ENCODE results near the gene TEDC1.

Gene TEDC1

DNA sequence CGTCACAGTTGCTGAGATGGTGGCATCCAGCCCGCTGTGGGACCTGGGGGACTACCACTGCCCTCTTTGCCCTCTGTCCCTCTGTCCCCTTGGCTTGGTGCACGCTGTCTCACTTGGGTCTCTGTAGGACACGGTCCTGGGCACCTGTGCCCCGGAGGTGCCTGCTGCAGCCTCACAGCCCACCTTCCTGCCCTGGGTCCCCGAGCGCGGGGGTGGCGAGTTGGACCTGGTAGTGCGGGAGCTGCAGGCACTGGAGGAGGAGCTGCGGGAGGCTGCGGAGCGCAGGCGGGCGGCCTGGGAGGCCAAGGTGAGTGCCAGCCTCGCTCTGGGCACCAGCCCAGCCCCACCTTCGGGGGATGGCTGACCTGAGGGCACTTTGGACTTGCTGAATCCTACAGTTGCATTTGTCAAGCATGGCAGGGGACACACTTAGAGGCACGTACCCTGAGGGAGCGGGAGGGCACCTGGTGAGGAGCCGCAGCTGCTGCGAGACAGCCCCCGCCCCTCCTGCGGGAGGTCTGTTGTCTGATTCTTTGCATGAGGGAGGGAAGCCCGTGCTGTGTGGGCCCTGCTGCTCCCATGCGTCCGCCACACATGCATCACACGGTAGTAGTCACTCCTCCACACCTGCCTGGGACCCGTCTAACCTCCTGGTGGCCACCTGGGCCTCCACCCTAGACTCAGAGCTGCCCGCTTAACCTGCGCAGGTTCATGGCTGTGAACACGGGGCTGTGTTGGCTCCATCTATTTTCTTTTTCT, 6.8 kb downstream of the TEDC1 start:
- DNase-seq (ENCODE audit: low read depth) = no peak

DNA sequence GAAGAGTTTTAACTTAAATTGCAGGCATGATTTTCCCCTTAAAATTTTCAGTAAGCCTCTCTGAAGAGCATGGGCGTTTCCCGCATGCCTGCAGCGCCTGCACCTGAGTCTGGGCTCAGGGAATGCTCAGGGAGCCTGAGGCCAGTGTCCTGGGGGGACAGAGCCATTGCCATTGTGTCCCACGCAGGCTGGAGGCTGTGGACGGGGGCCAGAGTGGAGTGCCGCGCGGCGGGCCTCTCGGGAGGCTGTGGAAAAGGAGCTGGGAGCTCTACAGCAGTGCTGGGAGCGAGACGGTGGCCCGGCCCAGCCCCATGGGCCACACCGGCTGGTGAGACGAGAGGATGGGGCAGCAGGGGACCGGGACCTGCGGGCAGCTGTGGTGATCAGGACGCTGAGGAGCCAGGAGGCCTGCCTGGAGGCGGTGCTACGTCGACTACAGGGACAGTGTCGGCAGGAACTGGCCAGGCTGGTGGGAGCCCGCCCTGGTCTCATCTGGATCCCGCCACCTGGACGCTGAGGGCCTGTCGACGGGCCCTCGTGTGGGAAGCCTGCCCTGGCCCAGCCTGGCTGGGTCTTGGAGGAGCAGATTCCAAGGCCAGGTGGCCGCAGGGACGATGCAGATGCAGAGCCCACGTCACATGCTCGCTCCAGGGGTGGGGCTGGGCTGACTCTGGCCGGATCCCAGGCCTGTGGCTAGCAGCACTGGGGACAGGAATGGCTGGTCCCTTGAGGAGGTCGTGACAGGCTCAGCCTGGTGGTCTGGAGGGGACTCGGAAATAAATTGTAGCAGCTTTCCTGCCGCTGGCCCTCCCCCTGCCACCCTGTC, 7.6 kb downstream of the TEDC1 start:
- DNase-seq (ENCODE audit: low read depth) = no peak

DNA sequence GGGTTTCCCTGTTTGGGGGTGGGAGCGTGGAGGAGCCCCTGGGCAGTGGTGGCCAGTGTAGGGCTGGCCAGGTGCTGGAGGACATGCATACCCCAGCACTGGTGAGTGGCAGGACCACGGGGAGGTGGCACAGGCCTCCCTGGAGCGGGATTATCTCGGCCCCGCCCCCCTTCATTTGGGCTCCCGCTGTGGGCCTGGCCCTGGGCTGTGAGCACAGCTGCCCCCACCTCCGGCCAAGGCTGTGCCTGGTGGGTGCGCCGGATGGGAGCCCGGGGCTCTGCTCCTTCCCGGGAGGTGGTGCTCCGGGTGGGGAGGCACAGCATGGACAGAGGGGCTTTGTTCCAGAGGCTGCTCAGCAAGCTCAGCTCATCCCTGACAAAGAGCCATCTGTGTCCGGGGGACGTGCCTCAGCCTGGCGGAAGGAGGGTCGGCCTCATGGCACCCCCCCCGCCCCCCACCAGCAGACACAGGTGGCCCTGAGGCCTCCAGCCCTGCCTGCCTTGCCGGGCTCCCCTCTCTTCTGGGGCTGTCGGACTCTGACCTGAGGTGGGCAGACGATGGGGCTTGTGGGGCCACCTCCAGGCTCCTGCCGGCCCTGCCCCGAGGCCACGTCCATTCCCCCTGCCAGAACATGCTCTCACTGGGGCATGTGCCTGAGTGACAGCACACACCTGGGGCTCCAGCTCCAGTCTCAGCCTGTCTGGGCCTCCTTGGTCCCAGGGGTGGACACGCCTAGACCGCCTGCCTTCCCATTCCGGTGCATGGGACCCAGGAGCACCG, 8.4 kb downstream of the TEDC1 start:
- DNase-seq (ENCODE audit: low read depth) = no peak

DNA sequence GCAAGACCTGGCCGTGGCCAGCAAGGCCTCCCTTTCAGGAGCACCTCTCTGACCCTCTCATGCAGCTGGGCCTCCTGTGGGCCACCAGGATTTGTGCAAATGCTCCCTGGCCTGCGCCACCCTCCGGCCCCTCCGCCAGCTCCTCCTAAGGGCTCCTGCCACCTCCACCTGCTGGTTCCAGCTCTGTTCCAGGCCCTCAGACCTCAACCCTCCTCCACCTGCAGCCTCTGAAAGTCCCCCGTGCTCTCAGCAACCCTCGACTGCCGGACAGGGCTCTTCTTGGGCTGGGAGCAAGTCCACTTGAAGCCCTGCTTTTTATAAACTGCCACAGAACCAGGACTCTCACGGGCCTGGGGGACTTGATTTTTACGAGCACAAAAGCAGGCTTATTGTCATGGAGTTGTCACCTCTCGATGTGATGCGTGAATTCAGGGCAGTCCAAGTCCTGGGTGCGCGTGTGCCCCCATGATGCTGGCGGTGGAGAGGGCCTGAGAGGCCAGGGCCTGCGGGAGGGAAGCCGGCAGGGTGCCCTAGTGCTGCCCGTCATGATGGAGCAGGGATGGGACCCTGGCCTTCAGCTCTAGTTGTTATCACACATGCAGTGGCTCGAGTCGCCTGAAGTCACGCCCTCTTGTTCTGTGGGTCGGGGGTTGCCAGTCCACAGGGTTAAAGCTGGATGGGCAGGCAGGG, 9.1 kb downstream of the TEDC1 start:
- no peak for DNase-seq (ENCODE audit: low read depth)

DNA sequence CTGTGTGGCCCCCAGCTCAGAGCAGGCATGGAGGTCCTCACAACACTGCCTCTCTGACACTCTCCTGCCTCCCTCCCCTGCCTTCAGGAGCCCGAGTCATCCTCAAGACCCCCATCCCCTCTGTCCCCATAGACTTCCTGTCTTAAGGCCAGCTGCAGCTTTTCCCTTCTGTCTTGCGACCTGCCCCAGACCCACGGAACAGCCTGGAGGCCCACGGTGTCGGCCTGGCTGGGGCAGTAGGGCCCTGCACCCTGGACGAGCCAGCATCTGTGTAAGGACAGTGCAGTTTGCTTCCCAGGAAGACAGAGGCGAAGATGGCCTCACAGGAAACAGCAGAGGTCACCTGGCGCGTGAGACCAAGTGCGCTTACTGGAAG, 9.7 kb downstream of the TEDC1 start:
- DNase-seq (ENCODE audit: low read depth) = no peak

DNA sequence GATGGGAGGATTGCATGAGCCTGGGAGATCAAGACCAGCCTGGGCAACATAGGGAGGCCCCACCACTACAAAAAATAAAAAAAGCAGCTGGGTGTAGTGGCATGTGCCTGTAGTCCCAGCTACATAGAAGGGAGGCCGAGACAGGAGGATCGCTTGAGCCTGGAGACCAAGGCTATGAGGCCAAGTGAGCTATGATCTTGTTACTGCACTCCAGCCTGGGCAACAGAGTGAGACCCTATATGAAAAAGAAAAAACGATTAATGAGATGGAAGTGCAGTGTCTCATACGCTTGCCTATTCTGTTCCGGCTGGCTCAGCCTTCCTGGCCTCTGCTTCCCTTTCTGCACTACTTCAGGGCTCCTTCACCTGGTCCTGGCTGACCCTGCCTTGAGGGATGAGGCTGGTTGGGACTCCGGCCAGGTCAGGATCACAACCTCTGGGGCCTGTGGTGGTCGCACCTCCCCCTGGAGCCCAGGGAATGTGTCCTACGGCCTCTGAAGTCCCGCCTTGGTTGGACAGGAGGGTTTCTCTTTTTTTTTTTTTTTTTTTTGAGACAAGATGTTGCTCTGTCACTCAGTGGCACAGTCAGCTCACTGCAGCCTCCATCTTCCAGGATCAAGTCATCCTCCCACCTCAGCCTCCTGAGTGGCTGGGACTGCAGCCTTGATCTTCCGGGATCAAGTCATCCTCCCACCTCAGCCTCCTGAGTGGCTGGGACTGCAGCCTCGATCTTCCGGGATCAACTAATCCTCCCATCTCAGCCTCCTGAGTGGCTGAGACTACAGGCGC, 10.7 kb downstream of the TEDC1 start:
- DNase-seq (ENCODE audit: low read depth) = no peak

DNA sequence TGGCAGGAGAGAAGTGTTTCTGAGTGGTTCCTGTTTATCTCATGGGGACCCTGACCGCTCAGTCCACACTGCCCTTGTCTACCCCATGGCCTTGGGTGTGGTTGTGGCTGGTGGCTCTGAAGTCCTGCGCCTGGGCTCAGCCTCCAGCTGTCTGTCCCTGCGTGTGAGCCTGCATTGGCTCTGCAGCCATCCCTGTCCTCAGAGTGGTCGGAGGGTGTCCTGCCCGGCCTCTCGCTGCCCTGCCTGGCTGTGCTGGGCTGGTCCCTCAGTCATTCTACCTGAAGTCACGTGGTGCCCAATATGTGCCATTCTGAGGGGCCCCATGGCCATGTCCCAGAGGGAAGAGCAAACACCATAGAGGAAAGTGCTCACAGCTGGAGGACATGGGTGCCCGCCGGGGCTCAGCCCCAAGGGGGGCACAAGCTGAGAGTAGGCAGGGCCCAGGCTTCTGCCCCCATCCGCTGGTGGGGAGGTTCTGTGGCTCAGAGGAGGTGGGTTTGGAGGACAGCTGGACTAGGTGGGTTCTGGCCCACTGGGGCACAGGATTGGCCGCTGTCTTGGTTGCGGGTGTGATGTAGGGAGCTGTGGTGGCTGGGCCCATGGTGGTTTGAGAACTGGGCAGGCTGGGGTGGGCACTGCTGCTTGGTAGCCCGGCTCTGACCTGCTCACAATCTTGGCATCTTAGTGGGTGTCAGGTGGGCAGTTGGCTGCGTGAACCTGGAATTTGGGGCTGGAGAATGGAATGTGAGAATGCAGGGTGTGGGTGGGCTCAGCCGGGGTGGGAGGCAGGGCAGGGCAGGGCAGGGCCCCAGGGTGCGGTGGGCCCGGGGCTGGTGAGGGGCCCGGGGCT, 11.6 kb downstream of the TEDC1 start:
- no peak for DNase-seq (ENCODE audit: low read depth)

DNA sequence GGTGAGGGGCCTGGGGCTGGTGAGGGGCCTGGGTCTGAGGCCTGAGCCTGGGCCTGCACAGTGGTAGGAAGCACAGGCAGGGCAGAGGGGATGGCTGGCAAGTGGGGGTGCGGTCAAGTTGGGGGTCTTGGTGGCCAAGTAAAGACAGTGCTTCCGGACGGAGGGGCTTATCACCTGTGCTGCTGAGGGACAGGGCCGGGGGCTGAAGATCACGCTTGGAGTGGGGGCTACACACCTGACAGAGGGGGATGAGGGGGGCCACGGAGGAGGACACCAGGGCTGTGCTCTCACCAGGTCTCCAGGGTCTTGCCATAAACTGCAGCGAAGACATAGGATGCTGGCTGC, 12.2 kb downstream of the TEDC1 start:
- no peak for DNase-seq (ENCODE audit: low read depth)

DNA sequence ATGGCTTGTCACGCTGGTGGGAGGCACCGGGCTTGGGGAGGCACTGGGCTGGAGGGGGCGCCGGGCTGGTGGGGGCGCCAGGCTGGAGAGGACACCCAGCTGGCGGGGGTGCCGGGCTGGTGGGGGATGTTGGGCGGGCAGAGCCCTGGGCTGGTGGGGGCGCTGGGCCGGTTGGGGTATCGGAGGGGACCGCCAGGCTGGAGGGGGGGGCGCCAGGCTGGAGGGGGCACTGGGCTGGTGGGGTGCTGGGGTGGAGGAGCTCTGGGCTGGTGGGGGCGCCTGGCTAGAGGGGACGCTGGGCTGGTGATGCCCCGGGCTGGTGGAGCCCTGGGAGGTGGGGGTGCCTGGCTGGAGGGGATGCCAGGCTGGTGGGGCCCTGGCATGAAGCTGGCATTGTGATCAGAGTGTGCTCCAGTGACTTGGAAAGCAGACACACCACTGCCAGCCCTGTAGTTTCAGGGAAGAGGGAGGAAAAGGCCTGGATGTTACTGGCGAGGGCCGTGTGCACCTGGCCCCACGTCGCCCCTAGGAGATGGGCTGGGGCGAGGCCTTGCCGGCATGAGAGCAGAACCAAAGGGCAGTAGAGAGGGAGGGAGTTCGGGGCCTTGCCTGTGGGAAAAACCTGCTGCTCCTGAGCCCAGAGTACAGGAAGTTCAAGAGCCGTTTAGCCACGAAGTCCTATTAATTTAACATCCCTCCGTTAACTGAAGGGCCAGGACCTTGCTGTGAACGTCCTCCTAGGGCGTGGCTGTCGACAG, 13.1 kb downstream of the TEDC1 start:
- DNase-seq (ENCODE audit: low read depth) = no peak

DNA sequence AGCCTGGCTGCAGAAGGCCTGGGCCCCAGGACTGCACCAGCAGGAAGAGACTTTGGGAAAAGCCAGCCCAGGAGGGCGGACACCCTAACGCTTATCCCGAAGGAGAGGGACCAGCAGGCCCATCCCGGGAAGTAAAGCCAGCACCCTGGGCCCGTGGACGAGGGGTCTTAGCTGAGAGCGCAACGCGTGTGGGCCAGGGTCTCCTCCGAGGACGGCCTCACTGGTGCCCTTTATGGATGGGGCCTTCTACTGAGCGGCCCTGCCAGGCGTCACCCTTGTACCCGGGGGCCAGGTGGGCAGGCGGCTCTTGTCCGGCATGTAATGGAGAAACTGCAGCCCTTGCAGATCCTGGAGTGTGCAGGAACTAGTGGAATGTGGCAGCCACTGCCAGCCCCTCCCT, 14.1 kb downstream of the TEDC1 start:
- DNase-seq (ENCODE audit: low read depth) = no peak

DNA sequence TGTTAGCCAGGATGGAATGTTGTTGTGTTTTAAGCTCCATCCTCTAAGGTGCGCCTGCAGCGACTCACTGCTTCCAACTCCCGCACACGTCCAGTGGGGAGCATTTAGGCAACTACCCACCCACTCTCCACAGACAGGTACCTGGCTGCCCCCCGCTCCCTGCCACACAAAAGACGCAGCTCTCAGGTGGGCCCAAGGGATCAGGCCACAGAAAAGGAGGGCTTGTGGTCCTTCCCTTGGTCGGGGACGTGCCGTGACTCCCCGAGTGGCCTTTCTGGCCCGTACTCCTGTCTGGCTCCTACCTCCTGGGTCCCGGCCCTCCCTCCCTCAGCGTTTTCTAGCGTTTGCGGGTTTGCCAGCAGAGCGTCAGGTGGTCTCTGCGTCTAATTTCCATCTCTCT, 16.2 kb downstream of the TEDC1 start:
- DNase-seq (ENCODE audit: low read depth) = no peak

DNA sequence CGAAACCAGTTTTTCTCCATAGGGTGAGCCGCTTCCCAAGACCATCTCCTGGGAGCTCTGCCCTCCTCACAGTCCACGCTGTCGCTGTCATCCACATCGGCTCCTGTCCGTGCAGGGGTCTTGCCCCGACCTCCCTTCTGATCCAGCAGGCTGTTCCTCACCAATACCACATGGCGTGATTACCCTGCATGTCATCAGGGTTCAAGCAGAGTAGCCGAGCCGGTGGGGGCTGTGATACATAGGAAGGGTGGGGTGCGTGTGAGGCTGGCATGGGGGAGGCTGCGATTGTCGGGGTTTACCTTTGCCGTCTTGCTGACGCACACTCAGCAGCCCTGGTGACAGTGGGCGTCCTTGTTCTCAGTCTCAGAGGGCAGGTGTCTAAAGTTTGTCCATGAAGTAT, 17.0 kb downstream of the TEDC1 start:
- DNase-seq (ENCODE audit: low read depth) = no peak

DNA sequence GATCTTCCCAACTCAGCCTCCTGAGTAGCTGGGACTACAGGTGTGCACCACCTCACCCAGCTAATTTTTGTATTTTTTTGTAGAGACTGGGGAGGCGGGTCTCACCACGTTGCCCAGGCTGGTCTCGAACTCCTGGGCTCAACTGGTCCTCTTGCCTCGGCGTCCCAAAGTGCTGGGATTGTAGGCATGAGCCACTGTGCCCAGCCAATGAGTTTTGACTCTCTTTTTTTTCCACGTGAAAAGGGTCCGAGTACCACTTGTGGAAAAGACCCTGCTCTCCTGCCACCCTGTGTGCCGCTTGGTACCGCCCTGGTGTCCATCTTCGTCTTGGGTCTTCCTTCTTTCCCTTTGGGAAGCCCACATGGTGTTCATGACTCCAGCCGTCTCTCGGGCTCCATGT, 17.6 kb downstream of the TEDC1 start:
- DNase-seq (ENCODE audit: low read depth) = no peak

DNA sequence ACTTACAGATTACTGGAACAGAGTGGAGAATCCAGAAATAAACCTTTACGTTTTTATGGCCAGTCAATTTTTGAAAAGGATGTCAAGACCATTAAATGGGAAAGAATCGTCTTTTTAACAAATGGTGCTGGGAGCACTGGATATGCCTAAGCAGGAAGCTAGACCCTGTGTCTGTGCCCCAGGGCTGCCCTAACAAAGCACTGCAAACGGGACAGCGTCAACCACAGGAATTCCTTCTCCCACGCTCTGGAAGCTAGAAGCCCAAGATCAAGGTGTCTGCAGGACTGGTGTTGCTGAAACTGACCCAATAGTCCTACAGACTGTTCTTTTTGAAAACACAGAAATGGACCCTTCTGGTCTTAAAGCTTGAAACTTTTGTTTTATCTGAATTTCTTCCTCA, 26.1 kb downstream of the TEDC1 start:
- DNase-seq (ENCODE audit: low read depth) = no peak

DNA sequence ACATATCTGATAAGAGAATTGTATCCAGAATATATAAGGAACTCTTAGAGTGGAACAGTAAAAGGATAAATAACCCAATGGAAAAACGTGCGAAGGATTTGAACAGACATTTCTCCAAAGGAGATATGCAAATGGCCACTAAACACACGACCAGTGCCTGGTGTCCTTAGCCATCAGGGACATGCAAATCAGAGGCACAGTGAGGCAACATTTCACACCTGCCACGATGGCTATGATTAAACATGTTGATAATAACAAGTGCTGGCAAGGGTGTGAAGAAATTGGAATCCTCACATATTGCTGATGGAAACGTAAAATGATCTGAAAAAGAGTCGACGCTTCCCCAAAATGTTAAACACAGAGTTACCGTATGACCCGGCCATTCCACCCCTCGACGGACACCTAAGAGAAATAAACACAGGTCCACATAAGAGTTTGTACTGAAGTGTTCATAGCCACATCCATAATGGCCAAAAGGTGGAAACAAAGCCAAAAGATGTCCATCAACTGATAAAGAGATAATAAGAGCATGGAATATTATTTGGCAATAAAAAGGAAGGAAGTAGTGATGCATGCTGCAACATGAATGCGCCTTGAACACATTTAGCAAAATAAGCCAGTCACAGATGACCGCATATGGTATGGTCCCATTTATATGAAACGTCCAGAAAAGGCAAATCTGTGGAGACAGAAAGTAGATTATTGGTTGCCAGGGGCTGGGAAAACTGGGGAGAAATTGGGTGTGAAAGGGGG, 29.1 kb downstream of the TEDC1 start:
- DNase-seq (ENCODE audit: low read depth) = no peak

DNA sequence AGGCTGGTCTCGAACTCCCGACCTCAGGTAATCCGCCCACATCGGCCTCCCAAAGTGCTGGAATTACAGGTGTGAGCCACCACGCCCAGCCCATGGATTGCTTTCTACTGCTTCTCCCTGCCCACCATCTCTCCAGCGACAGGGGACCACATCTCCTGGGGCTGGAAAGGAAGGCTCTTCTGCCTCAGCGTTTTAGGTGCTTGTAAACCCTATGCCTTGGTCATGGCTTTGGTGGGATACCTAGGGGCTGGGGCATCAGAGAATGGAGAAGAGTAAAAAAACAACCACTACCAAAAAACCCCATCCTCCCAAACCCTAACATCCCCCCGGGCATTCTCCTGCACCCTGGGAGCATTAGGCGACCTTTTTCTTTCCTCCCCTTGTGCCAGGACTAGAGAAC, 34.3 kb downstream of the TEDC1 start:
- DNase-seq (ENCODE audit: low read depth) = no peak

DNA sequence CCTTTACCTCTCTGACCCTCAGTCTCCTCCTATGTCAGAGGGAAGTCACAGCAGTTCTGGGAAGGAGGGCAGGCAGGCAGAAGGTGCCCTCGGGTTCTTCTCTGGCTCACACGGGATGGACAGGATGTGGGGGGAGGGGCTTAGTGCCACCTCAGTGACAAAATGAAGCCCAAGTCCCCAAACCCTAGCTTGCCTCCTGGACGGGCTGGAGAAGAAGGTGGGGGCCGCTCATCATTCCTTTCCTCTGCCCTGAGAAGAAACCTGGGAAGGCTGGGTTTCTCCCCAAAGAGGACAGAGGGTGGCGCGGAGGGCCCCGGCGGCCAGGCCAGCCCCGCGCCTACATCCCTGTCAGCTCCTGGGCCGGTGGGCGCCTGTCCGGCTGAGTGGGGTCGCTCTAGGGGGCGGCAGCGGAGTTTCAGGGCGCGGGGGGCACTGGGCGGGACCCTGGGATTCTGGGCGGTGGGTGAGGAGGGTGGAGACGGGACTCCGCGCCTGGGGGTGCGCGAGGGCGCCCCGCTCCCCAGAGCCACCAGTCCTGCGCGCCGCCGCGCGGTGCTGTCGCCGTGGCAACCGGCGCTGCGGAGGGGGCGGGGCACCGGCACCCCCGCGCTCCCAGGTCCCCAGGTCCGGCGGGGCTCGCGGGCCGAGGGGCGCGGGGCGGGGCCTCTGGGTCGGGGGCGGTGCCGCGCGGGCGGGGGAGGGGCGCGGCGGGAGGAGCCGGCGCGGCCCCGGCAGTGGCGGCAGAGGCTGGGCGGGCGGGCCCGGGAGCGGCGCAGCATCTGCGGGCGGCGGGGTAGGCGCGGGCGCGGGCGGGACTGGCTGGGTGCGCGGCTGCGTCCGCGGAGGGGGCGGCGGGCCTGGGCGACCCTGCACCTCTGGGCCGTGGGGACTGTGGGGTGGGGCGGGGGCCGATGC, 35.1 kb downstream of the TEDC1 start, which contains the start of gene TMEM121:
TMEM121 (plus strand) TSS at position 723 of the 915 bp plus-strand sequence. CDS start 2,252 bp downstream, outside the sequence.
- no peak for DNase-seq (ENCODE audit: low read depth)

All from iris pigment epithelial cell (primary cell).